ENCODE data around the gene USP17L10. TPM values are rescaled to one million over a fixed set of nuclear protein-coding genes. Genes with fewer than 3 reads are reported as not detected.
"Not testable (repeated sequence)": the region's sequence is repeated elsewhere in the genome, so short reads cannot be mapped to it uniquely, and the experiment has no call there.

Gene USP17L10, protein sequence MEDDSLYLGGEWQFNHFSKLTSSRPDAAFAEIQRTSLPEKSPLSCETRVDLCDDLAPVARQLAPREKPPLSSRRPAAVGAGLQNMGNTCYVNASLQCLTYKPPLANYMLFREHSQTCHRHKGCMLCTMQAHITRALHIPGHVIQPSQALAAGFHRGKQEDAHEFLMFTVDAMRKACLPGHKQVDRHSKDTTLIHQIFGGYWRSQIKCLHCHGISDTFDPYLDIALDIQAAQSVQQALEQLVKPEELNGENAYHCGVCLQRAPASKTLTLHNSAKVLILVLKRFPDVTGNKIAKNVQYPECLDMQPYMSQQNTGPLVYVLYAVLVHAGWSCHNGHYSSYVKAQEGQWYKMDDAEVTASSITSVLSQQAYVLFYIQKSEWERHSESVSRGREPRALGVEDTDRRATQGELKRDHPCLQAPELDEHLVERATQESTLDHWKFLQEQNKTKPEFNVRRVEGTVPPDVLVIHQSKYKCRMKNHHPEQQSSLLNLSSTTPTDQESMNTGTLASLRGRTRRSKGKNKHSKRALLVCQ
- not detected for polyA plus RNA-seq (2012; ENCODE audit: insufficient read length, low read depth)

GRCh38 chr4:9210357-9210756 is at the start of gene USP17L10:
USP17L10 (plus strand) TSS chr4:9210657; CDS start chr4:9210657, 0 bp downstream.
- TF ChIP-seq REST (IDR thresholded peaks at IDR 0.05; ENCODE audit: insufficient read depth in 1 of 2, low read depth in 2 of 2, low read length in 2 of 2); SIN3A (IDR thresholded peaks at IDR 0.05; ENCODE audit: borderline replicate concordance, insufficient read depth, low read length); FOXP2 (optimal IDR thresholded peaks at IDR 0.05; ENCODE audit: borderline replicate concordance, extremely low read depth, extremely low read length, insufficient read depth): not testable (repeated sequence)

DNA sequence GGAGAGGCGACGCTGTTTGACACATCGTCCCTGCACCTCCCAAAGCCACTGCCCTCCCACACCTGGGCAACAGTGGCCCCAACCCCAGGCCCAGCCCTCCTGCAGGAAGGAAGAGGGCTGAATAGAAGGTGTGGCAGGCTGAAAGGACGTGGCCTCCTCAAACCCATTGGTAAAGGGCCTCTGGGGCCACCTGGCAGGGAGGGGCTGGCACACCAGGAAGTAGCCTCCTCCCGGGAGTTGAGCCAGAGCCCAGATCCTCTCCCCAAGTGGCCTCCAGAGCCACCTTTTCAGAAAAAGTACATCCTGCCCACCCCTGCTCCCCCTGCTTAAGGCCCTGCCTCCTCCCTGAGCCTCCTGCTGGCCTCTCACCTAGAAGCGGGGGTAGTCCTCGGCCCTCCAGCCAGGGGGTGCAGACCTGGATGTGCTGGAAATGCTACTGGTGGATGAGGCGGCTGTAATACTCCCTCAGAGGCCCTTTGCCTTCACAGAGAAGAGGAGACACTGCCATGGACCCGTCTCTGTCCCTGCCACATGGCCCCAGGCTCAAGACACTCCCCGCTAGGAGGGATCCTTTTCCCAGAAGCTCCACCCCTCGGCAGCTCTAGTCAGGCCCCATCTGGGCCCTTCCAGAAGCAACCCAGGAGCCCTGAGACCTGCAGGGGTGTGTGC is 40.5 kb upstream of the USP17L10 start, which contains the start of gene FAM90A26:
TSS of gene FAM90A26 (plus strand) at position 619 of the 669 bp plus-strand sequence. CDS start 2,764 bp downstream, outside the sequence.
- not testable (repeated sequence) for TF ChIP-seq TAF1 (IDR thresholded peaks at IDR 0.05; ENCODE audit: borderline replicate concordance, insufficient read depth, low read length); SIN3A (IDR thresholded peaks at IDR 0.05; ENCODE audit: borderline replicate concordance, insufficient read depth, low read length); POLR2AphosphoS5 (IDR thresholded peaks at IDR 0.05; ENCODE audit: low read depth, low read length)

DNA sequence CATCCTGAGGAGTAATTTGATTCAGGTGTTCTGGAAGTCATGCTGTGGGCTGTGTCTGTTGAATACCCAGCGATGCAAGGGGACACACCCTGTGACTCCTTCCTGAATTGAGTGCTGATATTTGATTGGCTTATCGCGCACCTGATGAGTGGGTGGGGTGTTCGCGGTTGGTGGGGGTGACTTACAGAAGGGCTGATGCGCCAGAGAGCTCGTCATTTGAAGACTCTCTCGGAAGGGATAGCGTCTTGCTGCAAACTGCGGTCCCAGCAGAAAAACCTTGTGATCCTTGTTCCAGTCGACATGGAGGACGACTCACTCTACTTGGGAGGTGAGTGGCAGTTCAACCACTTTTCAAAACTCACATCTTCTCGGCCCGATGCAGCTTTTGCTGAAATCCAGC is 4.6 kb downstream of the USP17L10 start, which contains the start of gene USP17L11:
TSS of gene USP17L11 (plus strand) at position 301 of the 400 bp plus-strand sequence. CDS start at position 301, 0 bp downstream.
- TF ChIP-seq TAF1 (IDR thresholded peaks at IDR 0.05; ENCODE audit: borderline replicate concordance, insufficient read depth, low read length); FOXP2 (optimal IDR thresholded peaks at IDR 0.05; ENCODE audit: borderline replicate concordance, extremely low read depth, extremely low read length, insufficient read depth); POLR2AphosphoS5 (IDR thresholded peaks at IDR 0.05; ENCODE audit: low read depth, low read length): not testable (repeated sequence)

GRCh38 chr4:9219852-9220251 is 9.4 kb downstream of the USP17L10 start, which contains the start of gene USP17L12:
USP17L12 (plus strand) TSS chr4:9220152; CDS start chr4:9220152, 0 bp downstream.
- TF ChIP-seq REST (IDR thresholded peaks at IDR 0.05; ENCODE audit: insufficient read depth in 1 of 2, low read depth in 2 of 2, low read length in 2 of 2); FOXP2 (optimal IDR thresholded peaks at IDR 0.05; ENCODE audit: borderline replicate concordance, extremely low read depth, extremely low read length, insufficient read depth); POLR2AphosphoS5 (IDR thresholded peaks at IDR 0.05; ENCODE audit: low read depth, low read length): not testable (repeated sequence)

GRCh38 chr4:9224596-9224995 is 14.1 kb downstream of the USP17L10 start, which contains the start of gene USP17L13:
USP17L13 (plus strand) TSS chr4:9224896; CDS start chr4:9224896, 0 bp downstream.
- TF ChIP-seq SIN3A (IDR thresholded peaks at IDR 0.05; ENCODE audit: borderline replicate concordance, insufficient read depth, low read length); FOXP2 (optimal IDR thresholded peaks at IDR 0.05; ENCODE audit: borderline replicate concordance, extremely low read depth, extremely low read length, insufficient read depth); TAF1 (IDR thresholded peaks at IDR 0.05; ENCODE audit: borderline replicate concordance, insufficient read depth, low read length): not testable (repeated sequence)

DNA sequence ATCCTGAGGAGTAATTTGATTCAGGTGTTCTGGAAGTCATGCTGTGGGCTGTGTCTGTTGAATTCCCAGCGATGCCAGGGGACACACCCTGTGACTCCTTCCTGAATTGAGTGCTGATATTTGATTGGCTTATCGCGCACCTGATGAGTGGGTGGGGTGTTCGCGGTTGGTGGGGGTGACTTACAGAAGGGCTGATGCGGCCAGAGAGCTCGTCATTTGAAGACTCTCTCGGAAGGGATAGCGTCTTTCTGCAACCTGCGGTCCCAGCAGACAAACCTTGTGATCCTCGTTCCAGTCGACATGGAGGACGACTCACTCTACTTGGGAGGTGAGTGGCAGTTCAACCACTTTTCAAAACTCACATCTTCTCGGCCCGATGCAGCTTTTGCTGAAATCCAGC is 23.6 kb downstream of the USP17L10 start, which contains the start of gene USP17L15:
TSS of gene USP17L15 (plus strand) at position 301 of the 400 bp plus-strand sequence. CDS start at position 301, 0 bp downstream.
- not testable (repeated sequence) for TF ChIP-seq TAF1 (IDR thresholded peaks at IDR 0.05; ENCODE audit: borderline replicate concordance, insufficient read depth, low read length); REST (IDR thresholded peaks at IDR 0.05; ENCODE audit: insufficient read depth in 1 of 2, low read depth in 2 of 2, low read length in 2 of 2); POLR2AphosphoS5 (IDR thresholded peaks at IDR 0.05; ENCODE audit: low read depth, low read length)

All from PFSK-1 (cell line).